Endodermal cell (in vitro differentiated cells): ENCODE results near the gene VANGL2. TPM values are rescaled to one million over a fixed set of nuclear protein-coding genes. Genes with fewer than 3 reads are reported as not detected.

Source experiments
- DNase-seq: peaks from one replicate; pipeline ENCODE4 v3.0.0-alpha.2; 2017
- H3K27ac ChIP-seq: 2 replicates; pipeline ENCODE4 v1.5.1; 2013; ENCODE audit warnings: mild to moderate bottlenecking, low read depth, low read length, moderate library complexity
- H3K27me3 ChIP-seq: 2 replicates; pipeline ENCODE4 v1.6.1; 2013; ENCODE audit warnings: mild to moderate bottlenecking, low read length, moderate library complexity; ENCODE audit not compliant: insufficient read depth, control insufficient read depth, poor library complexity, severe bottlenecking
- H3K36me3 ChIP-seq: 2 replicates; pipeline ENCODE4 v1.7.0; 2013; ENCODE audit warnings: mild to moderate bottlenecking, low read length, moderate library complexity; ENCODE audit not compliant: control insufficient read depth, insufficient read depth
- H3K4me1 ChIP-seq: one replicate; pipeline ENCODE4 v1.7.0; 2013; ENCODE audit warnings: low read length; ENCODE audit not compliant: control insufficient read depth, insufficient read depth
- H3K4me3 ChIP-seq: 2 replicates; pipeline ENCODE4 v1.5.1; 2013; ENCODE audit warnings: mild to moderate bottlenecking, low read length, moderate library complexity
- H3K9ac ChIP-seq: 2 replicates; pipeline ENCODE4 v1.6.1; 2013; ENCODE audit warnings: mild to moderate bottlenecking, low read length, moderate library complexity; ENCODE audit not compliant: poor library complexity, severe bottlenecking; ENCODE audit errors: extremely low read depth
- H3K9me3 ChIP-seq: 2 replicates; pipeline ENCODE4 v1.6.1; 2013; ENCODE audit warnings: mild to moderate bottlenecking, low read length, moderate library complexity; ENCODE audit not compliant: control insufficient read depth
- H3K27ac Mint-ChIP-seq: 2 replicates; pipeline ENCODE4 v1.8.0; 2020; ENCODE audit warnings: mixed read lengths
- H3K27me3 Mint-ChIP-seq: 2 replicates; pipeline ENCODE4 v1.8.0; 2021; ENCODE audit warnings: mild to moderate bottlenecking, mixed read lengths; ENCODE audit not compliant: insufficient read depth
- H3K36me3 Mint-ChIP-seq: 2 replicates; pipeline ENCODE4 v1.8.0; 2020; ENCODE audit warnings: low read depth, mixed read lengths
- H3K4me1 Mint-ChIP-seq: 2 replicates; pipeline ENCODE4 v1.8.0; 2020; ENCODE audit warnings: mixed read lengths
- H3K4me3 Mint-ChIP-seq: 2 replicates; pipeline ENCODE4 v1.8.0; 2020; ENCODE audit warnings: mild to moderate bottlenecking, moderate library complexity, mixed read lengths
- H3K9me3 Mint-ChIP-seq: 2 replicates; pipeline ENCODE4 v1.8.0; 2020; ENCODE audit warnings: mild to moderate bottlenecking, mixed read lengths
- WGBS, 2 experiments: methylation state at CpG; one replicate each; pipeline versions ENCODE4 v1.1.5 to v1.1.7; 2013; ENCODE audit warnings: missing lambda C conversion rate in 2 of 2, mixed read lengths in 1 of 2; ENCODE audit not compliant: insufficient coverage in 1 of 2, insufficient read length in 1 of 2; 5-methylcytosine and 5-hydroxymethylcytosine counted together
- total RNA-seq, 2 donors: library from RNA; stranded (reverse); fragmentation: NEBNext Ultra II Directional in 1 of 2; extraction: Animal tissue kit (Norgen Biotek cat#: 25700) in 1 of 2; gene quantifications; 2 replicates in 1 of 2; 3 replicates in 1 of 2; pipeline ENCODE4 v1.2.1, GENCODE V29; 2021
- TF ChIP-seq, protein P1 (sequence below): fragments of 200-600 bp; sonication (generic); conservative IDR thresholded peaks from 2 replicates; pipeline ENCODE4 v1.5.0; 2021; ENCODE audit warnings: antibody characterized with exemption, mild to moderate bottlenecking

The VANGL2 gene
- total RNA-seq, 2 donors from 2014 or later = 62.5 to 67.5 TPM

DNA sequence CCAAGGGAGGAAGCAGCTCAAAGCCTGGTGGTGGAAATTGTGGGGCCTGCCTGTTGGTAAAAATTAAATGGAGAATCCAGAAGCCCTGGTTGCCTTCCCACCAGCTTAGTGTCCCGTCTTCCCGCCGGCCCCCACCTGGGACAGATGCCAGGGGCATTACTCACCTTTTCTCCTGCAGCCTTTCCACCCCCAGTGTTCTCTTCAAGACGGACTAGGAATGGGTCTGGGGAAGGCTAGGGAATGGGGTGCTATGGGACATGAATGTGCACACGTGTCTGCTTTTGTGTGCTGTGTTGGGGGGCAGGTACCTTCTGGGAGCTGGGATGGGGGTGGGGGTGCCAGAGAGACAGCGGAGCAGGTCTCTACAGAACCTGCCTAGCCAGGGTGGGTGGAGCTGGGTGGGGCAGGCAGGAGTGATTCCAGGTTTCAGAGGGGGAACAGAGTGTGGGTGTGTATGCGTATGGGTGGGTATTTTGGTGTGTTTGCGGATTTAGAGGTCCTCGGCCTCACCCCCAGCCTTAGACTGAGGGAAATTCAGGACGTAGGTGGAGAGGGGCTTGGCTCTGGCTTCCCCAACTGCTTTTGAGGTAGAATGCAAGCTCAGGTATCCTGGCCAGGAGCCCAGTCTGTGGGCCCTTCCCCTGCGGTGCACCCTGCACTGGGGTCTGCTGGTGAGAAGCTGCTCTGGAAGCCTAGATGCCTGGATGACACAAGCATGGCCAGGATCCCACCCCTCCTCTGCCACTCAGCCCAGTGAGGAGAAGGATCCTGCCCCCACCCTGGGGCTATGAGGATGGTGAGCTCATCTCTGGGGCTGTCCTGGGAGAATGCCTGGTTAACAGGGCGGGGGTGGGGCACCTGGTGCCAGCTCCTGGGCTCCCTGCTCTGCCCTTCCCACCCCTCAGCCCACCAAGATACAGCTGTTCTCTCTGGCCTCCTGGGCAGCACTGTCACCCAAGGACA lies 7.8 kb downstream of the VANGL2 start:
- Histone ChIP-seq H3K9me3 (no peaks in the 10 kb centered on the region), H3K36me3 (peaks cover 15% of the 10 kb centered on the region), H3K4me3 (no peak overlapping the region), H3K4me1 (peaks cover 10% of the 10 kb centered on the region), H3K9ac (no peak overlapping the region), H3K27me3 (no peaks in the 10 kb centered on the region), H3K27ac (peak overlapping the region; percentile 99)
- 87 to 97% methylated on average over 3 to 12 of the region's 12 CpGs for WGBS, 2 experiments
- TF ChIP-seq, protein P1, sequence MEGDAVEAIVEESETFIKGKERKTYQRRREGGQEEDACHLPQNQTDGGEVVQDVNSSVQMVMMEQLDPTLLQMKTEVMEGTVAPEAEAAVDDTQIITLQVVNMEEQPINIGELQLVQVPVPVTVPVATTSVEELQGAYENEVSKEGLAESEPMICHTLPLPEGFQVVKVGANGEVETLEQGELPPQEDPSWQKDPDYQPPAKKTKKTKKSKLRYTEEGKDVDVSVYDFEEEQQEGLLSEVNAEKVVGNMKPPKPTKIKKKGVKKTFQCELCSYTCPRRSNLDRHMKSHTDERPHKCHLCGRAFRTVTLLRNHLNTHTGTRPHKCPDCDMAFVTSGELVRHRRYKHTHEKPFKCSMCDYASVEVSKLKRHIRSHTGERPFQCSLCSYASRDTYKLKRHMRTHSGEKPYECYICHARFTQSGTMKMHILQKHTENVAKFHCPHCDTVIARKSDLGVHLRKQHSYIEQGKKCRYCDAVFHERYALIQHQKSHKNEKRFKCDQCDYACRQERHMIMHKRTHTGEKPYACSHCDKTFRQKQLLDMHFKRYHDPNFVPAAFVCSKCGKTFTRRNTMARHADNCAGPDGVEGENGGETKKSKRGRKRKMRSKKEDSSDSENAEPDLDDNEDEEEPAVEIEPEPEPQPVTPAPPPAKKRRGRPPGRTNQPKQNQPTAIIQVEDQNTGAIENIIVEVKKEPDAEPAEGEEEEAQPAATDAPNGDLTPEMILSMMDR = no peak
- no peaks in the 10 kb centered on the region for H3K27me3 Mint-ChIP-seq
- peak overlapping the region; percentile 82 for H3K27ac Mint-ChIP-seq
- H3K4me1 Mint-ChIP-seq = peaks cover 73% of the 10 kb centered on the region
- peaks cover 14% of the 10 kb centered on the region for H3K36me3 Mint-ChIP-seq
- no peak overlapping the region for H3K4me3 Mint-ChIP-seq
- peak; percentile 73 for DNase-seq
- no peaks in the 10 kb centered on the region for H3K9me3 Mint-ChIP-seq

- H3K27ac Mint-ChIP-seq = peak overlapping the region; percentile 74
- H3K9me3 Mint-ChIP-seq = no peaks in the 10 kb centered on the region
- H3K36me3 Mint-ChIP-seq = peaks cover 16% of the 10 kb centered on the region
- peaks cover 15% of the 10 kb centered on the region for H3K36me3 ChIP-seq
- no peaks in the 10 kb centered on the region for H3K9me3 ChIP-seq
- DNase-seq = no peak
- TF ChIP-seq, protein P1 = no peak
- H3K4me3 Mint-ChIP-seq = no peak overlapping the region
- WGBS, 2 experiments = 95 to 100% methylated on average over 2 to 4 of the region's 4 CpGs
- peaks cover 71% of the 10 kb centered on the region for H3K4me1 Mint-ChIP-seq
- no peak overlapping the region for H3K4me3 ChIP-seq
- H3K4me1 ChIP-seq = peaks cover 11% of the 10 kb centered on the region
- H3K27ac ChIP-seq = peak overlapping the region; percentile 99
- H3K27me3 Mint-ChIP-seq = no peaks in the 10 kb centered on the region
- H3K9ac ChIP-seq = no peak overlapping the region
- no peaks in the 10 kb centered on the region for H3K27me3 ChIP-seq
Observed at GRCh38 chr1:160408864-160409263, 8.5 kb downstream of the VANGL2 start.

DNA sequence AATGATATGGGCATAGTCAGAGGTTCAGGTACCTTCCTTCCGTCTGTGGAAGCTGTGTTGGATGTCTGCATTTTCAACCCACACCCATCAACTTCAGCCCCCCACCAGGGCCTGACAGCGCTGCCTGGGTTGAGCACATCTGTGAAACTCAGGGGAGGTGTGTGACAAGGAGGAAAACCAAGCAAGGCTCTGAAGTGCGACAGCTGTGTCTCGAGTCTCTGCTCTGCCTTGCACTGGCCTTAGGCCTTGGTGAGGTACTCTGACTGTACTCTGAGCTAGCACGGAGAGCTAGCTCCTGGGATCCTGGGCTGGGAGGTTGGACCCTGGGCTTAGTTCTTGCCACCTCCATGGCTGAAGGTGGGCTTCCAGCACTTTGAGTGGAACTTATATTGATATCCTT lies 9.1 kb downstream of the VANGL2 start:
- Histone ChIP-seq H3K27ac (peak overlapping the region; percentile 99), H3K36me3 (peaks cover 15% of the 10 kb centered on the region), H3K9ac (no peak overlapping the region), H3K27me3 (no peaks in the 10 kb centered on the region), H3K4me1 (peaks cover 17% of the 10 kb centered on the region), H3K4me3 (no peak overlapping the region), H3K9me3 (no peaks in the 10 kb centered on the region)
- WGBS, 2 experiments = 93 to 96% methylated on average over 3 to 5 of the region's 5 CpGs
- Mint-ChIP-seq H3K4me3 (no peak overlapping the region), H3K36me3 (peaks cover 16% of the 10 kb centered on the region), H3K9me3 (no peaks in the 10 kb centered on the region), H3K27ac (peak overlapping the region; percentile 74), H3K27me3 (no peaks in the 10 kb centered on the region), H3K4me1 (peaks cover 71% of the 10 kb centered on the region)
- no peak for DNase-seq
- TF ChIP-seq, protein P1 = no peak
